Breast epithelium (tissue), 3 donors: ENCODE results near the gene RACGAP1.

Source experiments
- POLR2A ChIP-seq: fragments of 450-650 bp; IDR thresholded peaks from one replicate; pipeline ENCODE4 v1.6.1; 2016; ENCODE audit warnings: antibody characterized with exemption, mild to moderate bottlenecking, moderate library complexity
- TF ChIP-seq, protein P1 (sequence below), 3 donors: fragments of 450-650 bp; IDR thresholded peaks; one replicate each; pipeline ENCODE4 v1.5.1; 2016 to 2017; ENCODE audit warnings: antibody characterized with exemption in 3 of 3, mild to moderate bottlenecking in 3 of 3, moderate library complexity in 3 of 3

DNA sequence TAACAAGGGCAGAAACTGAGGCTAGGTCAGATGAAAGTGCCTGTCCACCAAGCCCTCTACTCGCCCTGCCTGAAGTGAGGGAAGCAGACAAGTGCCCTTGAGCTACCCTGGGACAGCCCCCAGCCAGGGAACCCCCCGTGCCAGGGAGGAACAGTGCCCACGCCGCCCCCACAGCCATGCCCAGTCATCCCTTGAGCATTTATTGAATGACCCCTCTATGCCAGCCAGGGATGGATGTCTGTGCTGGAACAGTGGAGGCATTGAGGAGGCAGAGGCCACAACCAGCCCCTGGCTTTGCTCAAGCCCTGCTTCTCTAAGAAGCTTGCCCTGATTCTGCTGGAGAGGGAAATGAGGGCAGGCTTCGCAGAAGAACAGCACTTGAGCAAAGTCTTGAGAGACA is 56.3 kb downstream of the RACGAP1 start:
- TF ChIP-seq, protein P1, sequence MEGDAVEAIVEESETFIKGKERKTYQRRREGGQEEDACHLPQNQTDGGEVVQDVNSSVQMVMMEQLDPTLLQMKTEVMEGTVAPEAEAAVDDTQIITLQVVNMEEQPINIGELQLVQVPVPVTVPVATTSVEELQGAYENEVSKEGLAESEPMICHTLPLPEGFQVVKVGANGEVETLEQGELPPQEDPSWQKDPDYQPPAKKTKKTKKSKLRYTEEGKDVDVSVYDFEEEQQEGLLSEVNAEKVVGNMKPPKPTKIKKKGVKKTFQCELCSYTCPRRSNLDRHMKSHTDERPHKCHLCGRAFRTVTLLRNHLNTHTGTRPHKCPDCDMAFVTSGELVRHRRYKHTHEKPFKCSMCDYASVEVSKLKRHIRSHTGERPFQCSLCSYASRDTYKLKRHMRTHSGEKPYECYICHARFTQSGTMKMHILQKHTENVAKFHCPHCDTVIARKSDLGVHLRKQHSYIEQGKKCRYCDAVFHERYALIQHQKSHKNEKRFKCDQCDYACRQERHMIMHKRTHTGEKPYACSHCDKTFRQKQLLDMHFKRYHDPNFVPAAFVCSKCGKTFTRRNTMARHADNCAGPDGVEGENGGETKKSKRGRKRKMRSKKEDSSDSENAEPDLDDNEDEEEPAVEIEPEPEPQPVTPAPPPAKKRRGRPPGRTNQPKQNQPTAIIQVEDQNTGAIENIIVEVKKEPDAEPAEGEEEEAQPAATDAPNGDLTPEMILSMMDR (IDR thresholded peaks at IDR 0.05): no peak
- TF ChIP-seq POLR2A: no peak
